MM.1S (cell line): ENCODE measurements around the gene PPM1E.

Experiments
- CTCF ChIP-seq: fragments of 300-600 bp; sonication (generic); IDR thresholded peaks from 2 replicates; pipeline ENCODE4 v1.5.1; 2016; ENCODE audit warnings: antibody characterized with exemption, low read length, mixed read lengths
- EZH2 ChIP-seq: fragments of 300-600 bp; sonication (generic); optimal IDR thresholded peaks from 2 replicates; pipeline ENCODE3; 2017; ENCODE audit warnings: low read depth, mild to moderate bottlenecking, antibody characterized with exemption, low read length, mixed read lengths
- EZH2phosphoT487 ChIP-seq: fragments of 300-600 bp; sonication (generic); IDR thresholded peaks from 2 replicates; pipeline ENCODE4 v1.6.1; 2018; ENCODE audit warnings: antibody characterized with exemption, low read length

DNA sequence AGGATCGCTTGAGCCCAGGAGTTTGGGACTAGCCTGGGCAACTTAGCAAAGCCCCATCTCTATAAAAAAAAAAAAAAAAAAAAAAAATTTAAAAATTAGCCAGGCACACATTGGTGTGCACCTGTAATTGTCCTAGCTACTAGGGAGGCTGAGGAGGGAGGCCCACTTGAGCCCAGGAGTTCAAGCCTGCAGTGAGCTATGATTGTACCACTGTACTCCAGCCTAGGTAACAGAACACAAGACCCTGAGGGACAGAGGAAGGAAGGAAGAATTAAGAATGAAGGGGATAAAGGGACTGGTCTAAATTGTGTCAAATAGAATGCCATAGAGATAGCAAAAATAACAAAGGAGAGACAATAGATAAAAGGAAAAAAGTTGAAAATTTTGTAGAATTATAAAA lies 248.2 kb downstream of the PPM1E start:
- TF ChIP-seq CTCF = no peak
- no peak for TF ChIP-seq EZH2
- TF ChIP-seq EZH2phosphoT487 = no peak
